HUES6 (cell line): ENCODE measurements around the gene PIF1.
"Not testable (repeated sequence)": the region's sequence is repeated elsewhere in the genome, so short reads cannot be mapped to it uniquely, and the experiment has no call there.

Experiments used
- H3K27ac ChIP-seq: 2 replicates; pipeline ENCODE4 v1.7.0; 2013; ENCODE audit warnings: low read depth, mild to moderate bottlenecking, low read length, inconsistent platforms
- H3K27me3 ChIP-seq: 2 replicates; pipeline ENCODE4 v1.6.1; 2013; ENCODE audit warnings: low read length; ENCODE audit not compliant: control insufficient read depth, insufficient read depth
- H3K36me3 ChIP-seq: 2 replicates; pipeline ENCODE4 v1.6.1; 2013; ENCODE audit warnings: low read length; ENCODE audit not compliant: control insufficient read depth, insufficient read depth
- H3K4me1 ChIP-seq: 2 replicates; pipeline ENCODE4 v1.6.1; 2013; ENCODE audit warnings: low read length; ENCODE audit not compliant: control insufficient read depth, insufficient read depth
- H3K4me3 ChIP-seq: 2 replicates; pipeline ENCODE4 v1.5.1; 2013; ENCODE audit warnings: low read depth, low read length
- H3K9ac ChIP-seq: one replicate; pipeline ENCODE4 v1.6.1; 2013; ENCODE audit warnings: mild to moderate bottlenecking, low read length
- H3K9me3 ChIP-seq: 2 replicates; pipeline ENCODE4 v1.6.1; 2013; ENCODE audit warnings: low read depth, low read length; ENCODE audit not compliant: control insufficient read depth, insufficient read depth

The PIF1 gene

GRCh38 chr15:64808785-64809453 is 16.5 kb downstream of the PIF1 start:
- Histone ChIP-seq H3K4me1 (peaks cover 75% of the 10 kb centered on the region), H3K27ac (peak overlapping the region; percentile 96), H3K9me3 (no peaks in the 10 kb centered on the region), H3K4me3 (peak overlapping the region; percentile 40), H3K27me3 (no peaks in the 10 kb centered on the region), H3K9ac (peak overlapping the region; percentile 90), H3K36me3 (no peaks in the 10 kb centered on the region)

- Histone ChIP-seq H3K36me3 (no peaks in the 10 kb centered on the region), H3K27ac (peak overlapping the region; percentile 96), H3K4me3 (peak overlapping the region; percentile 48)
Measured at GRCh38 chr15:64807751-64808222, 17.7 kb downstream of the PIF1 start.

GRCh38 chr15:64807051-64807749 is 18.2 kb downstream of the PIF1 start:
- Histone ChIP-seq H3K9ac (peak overlapping the region; percentile 90), H3K27ac (peak overlapping the region; percentile 96), H3K4me3 (peak overlapping the region; percentile 15), H3K9me3 (no peaks in the 10 kb centered on the region), H3K4me1 (peaks cover 61% of the 10 kb centered on the region), H3K36me3 (no peaks in the 10 kb centered on the region), H3K27me3 (no peaks in the 10 kb centered on the region)

More at GRCh38 chr15:64807751-64808222, 17.7 kb downstream of the PIF1 start:
- no peaks in the 10 kb centered on the region for H3K27me3 ChIP-seq
- H3K9me3 ChIP-seq: no peaks in the 10 kb centered on the region
- H3K9ac ChIP-seq: peak overlapping the region; percentile 90
- H3K4me1 ChIP-seq: peaks cover 66% of the 10 kb centered on the region

DNA sequence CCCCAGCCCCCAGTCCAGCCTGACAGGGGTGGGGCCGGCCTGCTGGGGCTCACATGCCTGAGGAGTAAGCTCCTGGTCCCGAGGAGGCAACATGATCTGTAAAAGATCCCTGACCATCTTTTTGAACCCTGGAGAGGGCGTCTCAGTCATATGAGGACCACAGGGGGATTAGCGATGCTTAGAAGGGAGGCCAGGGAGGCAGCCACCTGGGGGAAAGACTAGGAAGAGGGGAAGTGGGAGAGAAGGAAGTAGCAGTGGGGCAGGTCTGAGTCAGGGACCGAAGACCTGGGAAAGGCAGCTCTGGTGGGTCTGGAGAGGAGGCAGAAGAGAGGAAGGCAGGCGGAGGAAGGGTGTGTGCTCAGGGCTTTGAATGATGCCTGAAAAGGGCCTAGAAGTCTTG is 18.9 kb downstream of the PIF1 start:
- Histone ChIP-seq H3K4me3 (no peak overlapping the region), H3K36me3 (no peaks in the 10 kb centered on the region), H3K9me3 (no peaks in the 10 kb centered on the region), H3K9ac (peak overlapping the region; percentile 90), H3K4me1 (peaks cover 56% of the 10 kb centered on the region), H3K27ac (peak overlapping the region; percentile 96), H3K27me3 (no peaks in the 10 kb centered on the region)

DNA sequence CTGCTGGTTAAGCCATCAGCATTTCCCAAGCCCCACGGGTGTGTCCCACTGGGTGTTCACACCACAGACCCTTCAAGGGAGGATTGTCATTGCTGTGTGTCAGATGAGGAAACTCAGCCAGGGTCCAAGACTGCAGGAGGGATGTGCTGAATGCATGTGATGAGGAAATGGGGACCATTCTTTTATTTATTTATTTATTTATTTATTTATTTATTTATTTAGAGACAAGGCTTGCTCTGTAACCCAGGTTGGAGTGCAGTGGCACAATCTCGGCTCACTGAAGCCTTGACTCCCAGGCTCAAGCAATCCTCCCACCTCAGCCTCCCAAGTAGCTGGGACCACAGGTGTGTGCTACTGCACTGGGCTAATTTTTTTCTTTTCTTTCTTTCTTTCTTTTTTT is 20.8 kb downstream of the PIF1 start:
- no peak overlapping the region for H3K27ac ChIP-seq
- no peak overlapping the region for H3K9ac ChIP-seq
- no peaks in the 10 kb centered on the region for H3K27me3 ChIP-seq
- H3K4me3 ChIP-seq: no peak overlapping the region
- H3K36me3 ChIP-seq: peaks cover 6% of the 10 kb centered on the region
- H3K4me1 ChIP-seq: peaks cover 39% of the 10 kb centered on the region
- H3K9me3 ChIP-seq: peaks cover 7% of the 10 kb centered on the region; the same call in 1 of the 2 replicates

- Histone ChIP-seq H3K4me1 (peaks cover 28% of the 10 kb centered on the region), H3K9ac (no peak overlapping the region), H3K9me3 (peaks cover 7% of the 10 kb centered on the region; the same call in 1 of the 2 replicates), H3K4me3 (no peak overlapping the region), H3K27me3 (no peaks in the 10 kb centered on the region), H3K27ac (no peak overlapping the region), H3K36me3 (peaks cover 6% of the 10 kb centered on the region)
Measured at GRCh38 chr15:64803526-64803925, 21.9 kb downstream of the PIF1 start.

- H3K27me3 ChIP-seq: no peaks in the 10 kb centered on the region
- H3K9ac ChIP-seq: no peak overlapping the region
- H3K27ac ChIP-seq: no peak overlapping the region
- H3K36me3 ChIP-seq: peaks cover 6% of the 10 kb centered on the region
- H3K4me1 ChIP-seq: peaks cover 4% of the 10 kb centered on the region; the same call in 1 of the 2 replicates
- H3K9me3 ChIP-seq: peaks cover 7% of the 10 kb centered on the region; the same call in 1 of the 2 replicates
- no peak overlapping the region for H3K4me3 ChIP-seq
Measured at GRCh38 chr15:64800476-64800875, 25.0 kb downstream of the PIF1 start.

- H3K27ac ChIP-seq, H3K27me3 ChIP-seq, H3K9ac ChIP-seq, H3K4me1 ChIP-seq, H3K4me3 ChIP-seq, H3K9me3 ChIP-seq, H3K36me3 ChIP-seq: not testable (repeated sequence)
Measured at GRCh38 chr15:64798905-64799304, 26.5 kb downstream of the PIF1 start.

DNA sequence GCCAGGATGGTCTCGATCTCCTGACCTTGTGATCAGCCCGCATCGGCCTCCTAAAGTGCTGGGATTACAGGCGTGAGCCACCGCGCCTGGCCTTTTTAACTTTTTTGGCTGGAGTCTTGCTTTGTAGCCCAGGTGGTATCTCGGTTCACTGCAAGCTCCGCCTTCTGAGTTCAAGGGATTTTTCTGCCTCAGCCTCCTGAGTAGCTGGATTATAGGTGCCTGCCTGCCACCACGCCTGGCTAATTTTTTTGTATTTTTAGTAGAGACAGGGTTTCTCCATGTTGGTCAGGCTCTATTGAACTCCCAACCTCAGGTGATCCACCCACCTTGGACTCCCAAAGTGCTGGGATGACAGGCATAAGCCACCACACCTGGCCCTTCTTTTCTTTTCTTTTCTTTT is 29.5 kb downstream of the PIF1 start:
- not testable (repeated sequence) for H3K36me3 ChIP-seq, H3K27ac ChIP-seq, H3K9me3 ChIP-seq, H3K9ac ChIP-seq, H3K4me3 ChIP-seq, H3K27me3 ChIP-seq, H3K4me1 ChIP-seq

- H3K9me3 ChIP-seq, H3K4me3 ChIP-seq, H3K9ac ChIP-seq, H3K27ac ChIP-seq, H3K4me1 ChIP-seq, H3K36me3 ChIP-seq, H3K27me3 ChIP-seq: not testable (repeated sequence)
Measured at GRCh38 chr15:64795299-64795698, 30.1 kb downstream of the PIF1 start.

DNA sequence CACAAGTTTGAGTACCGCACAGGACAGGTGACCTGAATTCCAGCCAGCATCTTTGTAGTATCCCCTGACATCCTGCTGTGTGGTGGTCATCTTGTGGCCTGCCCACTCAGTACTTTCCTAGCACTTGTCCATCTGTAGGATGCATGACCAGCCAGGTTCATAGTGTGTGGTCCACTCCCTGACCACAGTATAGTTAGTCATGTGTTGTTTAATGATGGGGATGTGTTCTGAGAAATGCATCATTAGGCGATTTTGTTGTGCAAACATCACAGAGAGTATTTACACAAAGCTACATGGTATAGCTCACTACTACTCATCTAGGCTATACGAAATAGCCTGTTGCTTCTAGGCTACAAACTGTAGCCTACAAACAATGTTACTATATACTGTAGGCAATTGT is 33.2 kb downstream of the PIF1 start:
- Histone ChIP-seq H3K9ac (no peak overlapping the region), H3K4me3 (no peak overlapping the region), H3K27me3 (no peaks in the 10 kb centered on the region), H3K27ac (no peak overlapping the region), H3K36me3 (no peaks in the 10 kb centered on the region), H3K4me1 (no peaks in the 10 kb centered on the region), H3K9me3 (no peaks in the 10 kb centered on the region)
